Subcutaneous adipose tissue (tissue), 4 donors: ENCODE results near the gene TGFBR2. TPM values are rescaled to one million over a fixed set of nuclear protein-coding genes. Genes with fewer than 3 reads are reported as not detected.

ENCODE experiments used
- total RNA-seq, 4 donors: library from RNA; depleted of rRNA; stranded (reverse); fragments of >200 nt; gene quantifications; one replicate each; pipeline ENCODE4 v1.1.0, GENCODE V29; 2016
- TF ChIP-seq, protein P1 (sequence below): fragments of 450-650 bp; IDR thresholded peaks from one replicate; pipeline ENCODE4 v1.5.1; 2016; ENCODE audit warnings: low read depth, mild to moderate bottlenecking, control low read depth, antibody characterized with exemption, moderate library complexity

TGFBR2 gene
- total RNA-seq, 4 donors from 2014 or later: 237 to 388 (median 287) TPM

DNA sequence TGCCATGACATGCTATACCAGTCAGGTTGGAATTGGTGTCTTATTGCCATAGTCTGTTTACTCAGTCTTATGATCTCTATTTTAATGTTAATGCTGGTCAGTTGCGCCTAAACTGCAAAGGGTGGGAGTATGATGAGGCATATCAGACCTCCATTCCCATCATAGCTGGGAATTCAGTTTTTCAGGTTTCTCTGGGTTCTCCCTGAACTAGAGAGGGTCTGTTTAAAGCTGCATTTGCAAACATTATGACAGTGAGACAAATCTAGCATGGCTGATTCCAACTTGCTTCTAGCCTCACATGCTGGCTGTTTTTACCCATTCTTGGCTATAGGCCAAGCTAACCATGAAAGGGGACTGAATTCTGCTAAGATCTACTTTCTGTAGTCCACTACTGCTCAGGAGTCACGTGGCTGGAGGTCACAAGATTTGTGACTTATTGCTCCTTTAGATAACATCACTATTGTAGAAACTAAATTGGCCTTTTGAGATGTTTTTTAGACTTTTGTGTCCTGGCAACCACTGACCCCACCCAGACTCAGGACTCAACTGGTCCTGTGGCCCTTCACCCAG is 96.5 kb downstream of the TGFBR2 start:
- TF ChIP-seq, protein P1, sequence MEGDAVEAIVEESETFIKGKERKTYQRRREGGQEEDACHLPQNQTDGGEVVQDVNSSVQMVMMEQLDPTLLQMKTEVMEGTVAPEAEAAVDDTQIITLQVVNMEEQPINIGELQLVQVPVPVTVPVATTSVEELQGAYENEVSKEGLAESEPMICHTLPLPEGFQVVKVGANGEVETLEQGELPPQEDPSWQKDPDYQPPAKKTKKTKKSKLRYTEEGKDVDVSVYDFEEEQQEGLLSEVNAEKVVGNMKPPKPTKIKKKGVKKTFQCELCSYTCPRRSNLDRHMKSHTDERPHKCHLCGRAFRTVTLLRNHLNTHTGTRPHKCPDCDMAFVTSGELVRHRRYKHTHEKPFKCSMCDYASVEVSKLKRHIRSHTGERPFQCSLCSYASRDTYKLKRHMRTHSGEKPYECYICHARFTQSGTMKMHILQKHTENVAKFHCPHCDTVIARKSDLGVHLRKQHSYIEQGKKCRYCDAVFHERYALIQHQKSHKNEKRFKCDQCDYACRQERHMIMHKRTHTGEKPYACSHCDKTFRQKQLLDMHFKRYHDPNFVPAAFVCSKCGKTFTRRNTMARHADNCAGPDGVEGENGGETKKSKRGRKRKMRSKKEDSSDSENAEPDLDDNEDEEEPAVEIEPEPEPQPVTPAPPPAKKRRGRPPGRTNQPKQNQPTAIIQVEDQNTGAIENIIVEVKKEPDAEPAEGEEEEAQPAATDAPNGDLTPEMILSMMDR: no peak

GRCh38 chr3:30704931-30705890 is 98.8 kb downstream of the TGFBR2 start:
- TF ChIP-seq, protein P1: no peak

DNA sequence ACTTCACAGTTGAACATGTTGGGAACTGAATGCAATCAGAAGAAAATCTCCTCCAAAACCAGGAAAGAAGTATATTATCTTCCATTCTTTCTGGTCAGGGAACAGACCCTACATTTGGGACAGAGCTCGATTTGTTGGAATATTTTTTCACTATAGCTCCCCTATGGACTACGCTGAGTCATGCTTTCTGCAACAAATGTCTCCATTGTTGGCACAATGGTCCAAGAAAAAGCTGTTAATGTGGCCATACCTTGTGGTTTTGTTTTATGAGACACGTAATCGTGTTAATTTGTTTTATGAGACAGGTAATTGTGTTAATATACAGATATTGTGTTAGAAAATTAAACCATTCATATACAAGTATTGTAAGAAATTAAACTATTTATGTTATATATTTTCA is 101.4 kb downstream of the TGFBR2 start:
- TF ChIP-seq, protein P1: no peak

DNA sequence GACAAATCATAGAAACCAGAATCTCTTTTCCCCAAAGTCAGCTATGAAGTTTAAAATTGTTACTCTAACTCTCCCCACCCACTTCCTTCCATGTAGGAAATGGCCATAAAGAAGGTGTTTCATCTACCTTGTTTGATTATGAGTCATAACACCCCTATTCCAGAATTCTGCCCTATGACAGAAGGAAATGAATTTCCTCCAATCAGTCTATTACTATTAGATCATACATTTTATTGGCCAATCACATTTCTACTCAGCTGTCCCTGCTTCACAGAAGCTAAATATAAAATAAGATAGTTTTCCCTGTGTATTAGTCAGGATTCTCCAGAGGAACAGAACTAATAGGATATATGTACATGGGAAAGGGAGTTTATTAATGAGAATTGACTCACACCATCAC is 102.1 kb downstream of the TGFBR2 start:
- TF ChIP-seq, protein P1: no peak

DNA sequence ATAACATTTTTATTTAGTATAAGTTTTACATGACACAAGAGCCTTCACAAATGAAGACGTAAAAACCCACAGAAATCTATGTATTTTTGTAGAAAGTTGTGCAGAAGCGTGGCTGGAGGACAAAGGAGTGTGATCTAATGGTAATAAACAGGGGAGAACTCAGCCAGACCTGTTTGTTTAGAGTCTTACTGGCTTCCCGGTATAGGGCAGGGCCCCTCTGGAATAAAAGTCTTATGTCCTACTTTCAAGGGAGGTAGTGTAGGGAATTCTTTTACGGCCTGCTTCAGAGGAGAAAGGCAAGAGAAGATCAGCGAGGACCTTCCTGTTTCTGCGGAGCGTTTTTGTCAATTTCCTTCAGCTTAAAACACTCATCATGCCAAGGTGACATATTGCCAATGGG is 103.6 kb downstream of the TGFBR2 start:
- TF ChIP-seq, protein P1: no peak

- TF ChIP-seq, protein P1: no peak
These were observed 104.8 kb downstream of the TGFBR2 start for GRCh38 chr3:30711151-30711550.

DNA sequence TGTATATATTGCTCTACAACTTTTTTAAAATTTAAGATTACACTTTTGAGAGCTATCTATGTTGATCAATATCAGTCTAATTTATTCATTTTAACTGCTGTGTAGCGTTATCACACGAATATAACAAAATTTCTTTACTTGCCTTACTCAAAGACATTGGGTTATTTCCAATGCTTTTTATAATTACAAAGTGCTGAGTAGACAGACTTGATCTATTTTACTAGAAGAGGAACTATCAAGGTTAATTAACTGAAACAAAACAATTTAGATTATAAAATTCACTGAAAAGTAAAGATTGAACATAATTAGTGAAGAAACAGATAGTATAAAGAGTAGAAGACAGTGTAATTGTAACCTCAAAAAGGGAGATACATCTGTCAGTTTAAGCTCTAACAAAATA is 105.5 kb downstream of the TGFBR2 start:
- TF ChIP-seq, protein P1: no peak
